HG02973 (cell line): Measurements from ENCODE around the gene AZU1.
"Not testable (repeated sequence)": the region's sequence is repeated elsewhere in the genome, so short reads cannot be mapped to it uniquely, and the experiment has no call there.

Experiments used
- ATAC-seq: cut with Tn5 transposase; IDR thresholded peaks from one replicate; pipeline ENCODE4 v1.9.1; 2021; ENCODE audit warnings: moderate library complexity; ENCODE audit not compliant: unreplicated experiment

Gene AZU1

GRCh38 chr19:807627-808422 lies 19.8 kb upstream of the AZU1 start:
- no peak for ATAC-seq

- ATAC-seq = no peak
These were observed 19.2 kb upstream of the AZU1 start for GRCh38 chr19:808423-808775.

GRCh38 chr19:810077-810855 lies 17.4 kb upstream of the AZU1 start:
- ATAC-seq = no peak

DNA sequence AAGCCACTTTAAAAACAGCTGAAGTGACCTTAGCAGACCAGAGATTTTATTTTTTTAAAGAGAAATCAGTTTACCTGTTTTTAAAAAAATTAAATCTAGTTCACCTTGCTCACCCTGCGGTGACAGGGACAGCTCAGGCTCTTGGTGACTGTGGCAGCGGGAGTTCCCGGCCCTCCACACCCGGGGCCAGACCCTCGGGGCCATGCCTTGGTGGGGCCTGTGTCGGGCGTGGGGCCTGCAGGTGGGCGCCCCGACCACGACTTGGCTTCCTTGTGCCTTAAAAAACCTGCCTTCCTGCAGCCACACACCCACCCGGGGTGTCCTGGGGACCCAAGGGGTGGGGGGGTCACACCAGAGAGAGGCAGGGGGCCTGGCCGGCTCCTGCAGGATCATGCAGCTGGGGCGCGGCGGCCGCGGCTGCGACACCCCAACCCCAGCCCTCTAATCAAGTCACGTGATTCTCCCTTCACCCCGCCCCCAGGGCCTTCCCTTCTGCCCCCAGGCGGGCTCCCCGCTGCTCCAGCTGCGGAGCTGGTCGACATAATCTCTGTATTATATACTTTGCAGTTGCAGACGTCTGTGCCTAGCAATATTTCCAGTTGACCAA lies 16.7 kb upstream of the AZU1 start:
- no peak for ATAC-seq

GRCh38 chr19:811506-812048 lies 16.1 kb upstream of the AZU1 start:
- no peak for ATAC-seq

DNA sequence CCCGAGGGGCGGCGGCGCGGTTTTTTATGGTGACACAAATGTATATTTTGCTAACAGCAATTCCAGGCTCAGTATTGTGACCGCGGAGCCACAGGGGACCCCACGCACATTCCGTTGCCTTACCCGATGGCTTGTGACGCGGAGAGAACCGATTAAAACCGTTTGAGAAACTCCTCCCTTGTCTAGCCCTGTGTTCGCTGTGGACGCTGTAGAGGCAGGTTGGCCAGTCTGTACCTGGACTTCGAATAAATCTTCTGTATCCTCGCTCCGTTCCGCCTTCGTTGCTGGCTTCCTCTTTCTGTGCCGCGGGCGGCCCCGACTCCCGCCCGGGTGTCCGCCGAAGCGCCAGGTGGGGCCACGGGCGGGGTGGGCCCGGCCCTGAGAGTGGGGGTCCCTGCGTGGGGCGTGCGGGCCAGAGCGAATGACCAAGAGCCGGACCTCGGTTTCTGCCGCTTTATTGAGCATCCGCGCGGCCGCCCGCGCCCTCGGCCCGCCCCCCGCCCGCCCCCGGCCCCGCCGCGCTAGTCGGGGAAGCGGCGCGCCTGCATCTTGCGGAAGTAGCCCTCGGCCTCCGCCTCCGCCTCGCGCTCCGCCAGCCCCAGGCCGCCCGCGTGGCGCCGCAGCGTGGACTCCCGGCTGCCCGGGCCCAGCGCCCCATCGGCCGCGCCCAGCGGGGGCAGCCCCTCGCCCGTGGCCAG lies 15.4 kb upstream of the AZU1 start:
- no peak for ATAC-seq

GRCh38 chr19:812747-813218 lies 14.9 kb upstream of the AZU1 start:
- no peak for ATAC-seq

DNA sequence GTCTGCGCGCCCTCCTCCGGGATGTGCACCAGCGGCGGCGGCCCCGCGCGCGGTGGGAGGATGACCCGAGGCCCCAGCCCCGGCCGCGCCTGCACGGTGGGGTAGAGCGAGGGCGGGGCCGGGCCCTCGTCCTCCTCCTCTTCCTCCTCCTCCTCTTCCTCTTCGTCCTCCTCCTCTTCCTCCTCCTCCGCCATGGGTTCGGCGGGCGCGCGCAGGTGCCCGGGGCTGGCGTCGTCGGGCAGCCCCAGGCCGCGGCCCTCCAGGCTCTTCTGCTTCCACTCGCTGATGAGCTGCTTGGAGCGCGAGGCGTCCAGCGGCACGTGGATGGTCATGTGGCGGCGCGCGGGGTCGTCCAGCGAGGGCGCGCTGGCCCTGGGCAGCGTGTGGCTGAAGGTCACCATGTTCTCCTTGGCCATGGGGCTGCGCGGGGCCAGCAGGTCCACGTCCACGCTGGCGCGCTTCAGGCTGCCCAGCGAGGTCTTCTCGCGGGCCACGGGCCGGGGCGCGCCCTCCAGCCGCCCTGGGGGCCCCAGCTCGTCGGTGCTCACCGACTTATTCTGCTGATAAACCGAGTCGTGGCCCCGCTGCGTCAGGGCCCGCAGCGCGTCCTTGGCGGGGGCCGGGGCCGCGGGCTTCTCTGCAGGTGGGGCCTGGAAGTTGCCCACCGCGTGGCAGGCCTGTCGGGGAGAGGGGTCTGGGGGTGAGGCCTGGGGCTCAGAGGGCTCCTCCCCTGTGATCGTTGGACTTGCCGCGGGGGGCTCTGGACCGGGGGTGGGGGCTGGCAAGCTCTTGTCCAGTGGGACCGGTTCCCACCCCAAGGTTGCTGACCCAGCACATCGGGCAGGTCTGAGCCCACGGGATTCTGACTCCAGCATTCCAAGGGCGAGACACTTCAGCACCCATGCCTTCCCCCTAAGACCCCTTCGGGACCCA lies 14.2 kb upstream of the AZU1 start:
- no peak for ATAC-seq

DNA sequence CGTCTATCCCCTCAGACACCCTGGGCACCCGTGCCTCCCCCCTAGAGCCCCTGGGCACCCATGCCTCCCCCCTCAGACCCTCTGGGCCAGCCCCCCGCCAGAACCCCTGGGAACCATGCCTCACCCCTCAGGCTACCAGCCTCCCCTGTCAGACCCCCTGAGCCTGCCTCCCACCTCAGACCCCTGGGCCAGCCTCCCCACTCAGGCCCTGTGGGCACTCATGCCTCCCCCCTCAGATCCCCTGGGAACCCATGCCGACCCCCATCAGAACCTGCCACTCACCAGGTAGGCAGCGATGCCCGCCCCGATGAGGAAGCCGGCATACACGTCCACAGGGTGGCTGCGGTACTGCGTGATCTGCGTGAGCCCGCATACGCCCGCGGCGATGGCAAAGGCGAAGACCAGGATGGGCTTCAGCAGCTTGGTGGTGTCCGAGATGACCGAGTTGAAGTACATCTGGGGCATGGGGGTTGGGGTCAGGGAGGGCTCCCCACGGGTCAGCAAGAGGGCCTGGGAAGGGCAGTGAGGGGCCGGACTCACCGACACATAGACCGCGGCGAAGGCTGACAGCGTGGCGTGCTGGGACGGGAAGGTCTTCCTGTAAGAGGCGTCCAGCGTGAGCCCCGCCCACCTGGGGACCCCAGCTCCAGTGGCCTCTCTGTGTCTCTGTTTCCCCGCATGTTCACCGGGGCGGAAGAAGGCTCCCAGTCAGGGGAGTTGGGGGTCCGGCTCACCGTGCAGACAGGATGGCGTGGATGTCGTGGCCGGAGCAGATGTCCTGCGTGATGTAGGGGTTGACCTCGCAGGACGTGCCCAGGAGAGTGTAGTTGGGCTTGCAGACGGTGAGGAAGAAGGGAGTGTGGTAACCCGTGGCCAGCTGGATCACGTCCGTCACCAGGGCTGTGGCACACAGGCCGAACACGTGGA lies 13.2 kb upstream of the AZU1 start:
- ATAC-seq = no peak

DNA sequence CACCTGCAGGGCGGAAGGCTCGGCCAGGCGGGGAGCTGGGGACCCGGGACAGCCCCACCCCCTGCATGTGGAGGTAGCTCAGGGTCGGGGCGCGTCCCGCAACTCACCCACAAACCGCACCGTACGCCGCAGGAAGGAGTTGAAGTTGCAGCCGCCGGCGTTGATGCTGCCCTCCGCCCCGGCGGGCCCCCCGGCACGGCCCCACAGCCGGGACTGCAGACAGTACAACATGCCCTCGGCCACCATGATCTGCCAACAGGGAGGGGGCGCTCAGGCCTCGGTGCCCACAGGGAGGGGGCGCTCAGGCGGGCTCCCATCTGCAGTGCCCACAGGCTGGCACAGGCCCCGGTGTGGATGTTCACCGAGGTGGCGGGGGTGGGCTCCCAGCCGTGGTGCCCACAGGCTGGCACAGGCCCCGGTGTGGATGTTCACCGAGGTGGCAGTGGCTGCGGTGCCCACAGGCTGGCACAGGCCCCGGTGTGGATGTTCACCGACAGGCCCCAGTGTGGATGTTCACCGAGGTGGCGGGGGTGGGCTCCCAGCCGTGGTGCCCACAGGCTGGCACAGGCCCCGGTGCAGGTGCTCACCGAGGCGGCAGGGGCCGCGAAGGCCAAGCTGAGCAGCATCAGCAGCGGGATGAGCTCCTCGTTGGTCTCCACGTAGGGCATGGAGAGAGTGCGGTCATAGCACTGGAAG lies 12.4 kb upstream of the AZU1 start:
- no peak for ATAC-seq

DNA sequence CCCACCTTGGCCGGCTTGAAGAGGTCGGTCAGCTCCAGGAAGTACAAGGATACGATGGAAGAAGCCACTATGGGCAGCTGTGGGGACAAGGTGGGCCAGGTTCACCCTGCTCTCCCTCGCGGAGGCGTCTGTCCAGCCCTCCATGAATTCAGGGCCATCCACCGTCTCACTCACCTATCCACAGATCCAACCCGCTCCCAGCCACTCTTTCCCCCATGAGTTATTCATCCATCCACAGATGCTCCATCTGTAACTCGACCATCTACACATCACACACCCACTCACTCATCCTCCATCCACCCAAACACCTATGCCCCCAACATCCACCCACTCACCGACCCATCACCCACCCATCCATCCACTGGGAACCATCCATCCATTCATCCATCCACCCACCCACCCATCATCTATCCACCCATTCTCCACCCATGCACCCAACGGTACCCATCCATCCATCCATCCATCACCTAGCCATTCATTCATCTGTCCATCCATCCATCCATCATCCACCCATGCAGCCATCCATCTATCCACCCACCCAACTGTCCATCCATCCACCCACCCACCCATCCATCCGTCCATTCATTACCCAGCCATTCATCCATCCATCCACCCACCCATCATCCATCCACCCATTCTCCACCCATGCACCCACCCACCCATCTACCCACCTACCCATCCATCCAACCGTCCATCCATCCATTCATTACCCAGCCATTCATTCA lies 11.7 kb upstream of the AZU1 start:
- no peak for ATAC-seq

GRCh38 chr19:816500-816857 lies 11.2 kb upstream of the AZU1 start:
- ATAC-seq = no peak

- ATAC-seq = not testable (repeated sequence)
These were observed 7.4 kb upstream of the AZU1 start for GRCh38 chr19:820212-820611.

- no peak for ATAC-seq
These were observed 6.3 kb upstream of the AZU1 start for GRCh38 chr19:821231-821824.

GRCh38 chr19:821825-822503 lies 5.7 kb upstream of the AZU1 start, which contains the start of gene PLPPR3:
Gene PLPPR3, minus strand, starts transcription at chr19:821955. Its CDS starts 396 bp downstream, at chr19:821559.
- ATAC-seq = no peak

DNA sequence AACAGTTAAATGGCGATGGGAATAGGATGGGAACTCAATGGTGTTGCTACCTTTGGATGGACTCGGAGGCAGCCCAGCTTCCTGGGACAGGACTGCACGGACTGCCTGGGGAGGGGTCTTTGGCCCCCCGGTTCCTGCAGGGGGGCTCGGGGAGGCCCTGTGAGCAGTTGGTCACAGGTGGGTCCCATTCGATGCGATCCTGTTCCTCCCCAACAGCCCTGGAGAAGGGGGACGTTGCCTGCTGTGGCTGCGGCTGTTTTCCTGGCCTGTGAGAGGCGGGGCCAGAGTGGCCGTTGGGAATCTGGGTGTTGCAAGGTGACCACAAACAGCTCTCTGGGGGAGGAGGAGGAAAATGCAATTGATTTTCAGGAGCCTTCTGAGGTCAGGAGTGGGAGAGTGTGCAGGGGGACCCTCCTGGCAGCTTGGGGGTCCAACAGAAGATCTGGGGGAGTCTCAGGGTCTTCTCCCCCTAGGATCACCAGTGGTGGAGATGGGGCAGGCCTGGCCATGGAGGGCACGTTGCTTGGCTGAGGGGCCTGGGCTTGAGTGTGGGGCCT lies 4.0 kb upstream of the AZU1 start:
- no peak for ATAC-seq
